Measurements from ENCODE around the gene IFI6. TPM values are rescaled to one million over a fixed set of nuclear protein-coding genes. Genes with fewer than 3 reads are reported as not detected.
"Not testable (repeated sequence)": the region's sequence is repeated elsewhere in the genome, so short reads cannot be mapped to it uniquely, and the experiment has no call there.

Gene IFI6
- total RNA-seq, 1 donor from 2014 or later, result 3,307 TPM

- Histone ChIP-seq H2AFZ (ENCODE audit: low read depth, low read length) (no peak overlapping the region), H3K27me3 (ENCODE audit: insufficient read depth, low read length) (peaks cover 24% of the 10 kb centered on the region), H3K79me2 (ENCODE audit: insufficient read depth, low read length) (no peaks in the 10 kb centered on the region), H3K9ac (ENCODE audit: low read length) (no peak overlapping the region), H4K20me1 (ENCODE audit: insufficient read depth, low read length) (no peaks in the 10 kb centered on the region), H3K36me3 (ENCODE audit: insufficient read depth, low read length) (no peaks in the 10 kb centered on the region), H3K27ac (ENCODE audit: low read depth, low read length) (no peak overlapping the region), H3K4me1 (ENCODE audit: insufficient read depth, low read length) (no peaks in the 10 kb centered on the region), H3K4me2 (ENCODE audit: low read length) (no peak overlapping the region), H3K9me3 (ENCODE audit: insufficient read depth, low read depth, low read length) (no peaks in the 10 kb centered on the region), H3K4me3 (ENCODE audit: insufficient read depth, low read depth, low read length) (no peak overlapping the region)
- no peaks in the 10 kb centered on the region for H3K36me3 Mint-ChIP-seq (ENCODE audit: low read depth, unreplicated experiment)
- FAIRE-seq, result no peak
- H3K9me3 Mint-ChIP-seq (ENCODE audit: unreplicated experiment), result no peaks in the 10 kb centered on the region
- no peak for TF ChIP-seq EZH2 (IDR thresholded peaks at IDR 0.05; ENCODE audit: insufficient read depth, low read length)
- H3K4me3 Mint-ChIP-seq (ENCODE audit: unreplicated experiment), result peak overlapping the region; percentile 67
- no peak for DNase-seq (ENCODE audit: low read depth)
- peaks cover 69% of the 10 kb centered on the region for H3K27me3 Mint-ChIP-seq (ENCODE audit: low read depth, unreplicated experiment)
- H3K27ac Mint-ChIP-seq (ENCODE audit: unreplicated experiment), result no peak overlapping the region
- H3K4me1 Mint-ChIP-seq (ENCODE audit: low read depth, unreplicated experiment), result no peaks in the 10 kb centered on the region
These were observed 39.4 kb downstream of the IFI6 start for GRCh38 chr1:27632387-27633297.

GRCh38 chr1:27630859-27631491, 41.0 kb downstream of the IFI6 start:
- Histone ChIP-seq H2AFZ (ENCODE audit: low read depth, low read length) (peak overlapping the region; percentile 2), H3K9ac (ENCODE audit: low read length) (no peak overlapping the region), H3K9me3 (ENCODE audit: insufficient read depth, low read depth, low read length) (no peaks in the 10 kb centered on the region), H3K27ac (ENCODE audit: low read depth, low read length) (no peak overlapping the region), H3K36me3 (ENCODE audit: insufficient read depth, low read length) (no peaks in the 10 kb centered on the region), H3K4me1 (ENCODE audit: insufficient read depth, low read length) (no peaks in the 10 kb centered on the region), H3K4me3 (ENCODE audit: insufficient read depth, low read depth, low read length) (no peak overlapping the region), H3K4me2 (ENCODE audit: low read length) (no peak overlapping the region), H3K79me2 (ENCODE audit: insufficient read depth, low read length) (no peaks in the 10 kb centered on the region), H3K27me3 (ENCODE audit: insufficient read depth, low read length) (peaks cover 24% of the 10 kb centered on the region), H4K20me1 (ENCODE audit: insufficient read depth, low read length) (no peaks in the 10 kb centered on the region)
- H3K9me3 Mint-ChIP-seq (ENCODE audit: unreplicated experiment), result no peaks in the 10 kb centered on the region
- no peak overlapping the region for H3K4me3 Mint-ChIP-seq (ENCODE audit: unreplicated experiment)
- no peaks in the 10 kb centered on the region for H3K36me3 Mint-ChIP-seq (ENCODE audit: low read depth, unreplicated experiment)
- FAIRE-seq, result no peak
- DNase-seq (ENCODE audit: low read depth), result no peak
- TF ChIP-seq CTCF (IDR thresholded peaks at IDR 0.05; ENCODE audit: insufficient read depth, low read depth, low read length) (no peak), EZH2 (IDR thresholded peaks at IDR 0.05; ENCODE audit: insufficient read depth, low read length) (no peak)
- H3K4me1 Mint-ChIP-seq (ENCODE audit: low read depth, unreplicated experiment), result no peaks in the 10 kb centered on the region
- peaks cover 66% of the 10 kb centered on the region for H3K27me3 Mint-ChIP-seq (ENCODE audit: low read depth, unreplicated experiment)
- H3K27ac Mint-ChIP-seq (ENCODE audit: unreplicated experiment), result no peak overlapping the region

DNA sequence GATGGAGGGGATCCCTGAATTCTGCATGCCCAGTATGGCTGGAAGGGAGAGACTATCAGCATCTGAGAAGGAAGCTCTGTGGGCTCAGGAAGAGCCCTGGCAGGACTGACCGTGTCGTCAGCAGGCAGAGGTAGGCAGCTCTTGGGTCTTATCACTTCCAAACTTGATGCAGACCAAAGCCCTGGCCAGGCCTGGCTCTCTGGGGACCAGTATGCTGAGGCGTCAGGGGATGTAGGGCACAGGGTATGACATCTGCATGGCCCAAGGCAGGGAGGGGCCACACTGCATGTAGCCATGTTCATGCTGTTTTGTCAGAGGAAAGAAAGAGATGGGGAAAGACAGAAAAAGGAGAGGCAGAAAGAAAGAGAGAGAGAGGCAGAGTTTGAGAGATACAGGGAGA, 43.3 kb downstream of the IFI6 start:
- H4K20me1 ChIP-seq (ENCODE audit: insufficient read depth, low read length), result no peaks in the 10 kb centered on the region
- peaks cover 58% of the 10 kb centered on the region for H3K27me3 Mint-ChIP-seq (ENCODE audit: low read depth, unreplicated experiment)
- no peak overlapping the region for H3K4me3 Mint-ChIP-seq (ENCODE audit: unreplicated experiment)
- no peaks in the 10 kb centered on the region for H3K36me3 Mint-ChIP-seq (ENCODE audit: low read depth, unreplicated experiment)
- TF ChIP-seq CTCF (IDR thresholded peaks at IDR 0.05; ENCODE audit: insufficient read depth, low read depth, low read length), result no peak
- TF ChIP-seq EZH2 (IDR thresholded peaks at IDR 0.05; ENCODE audit: insufficient read depth, low read length), result no peak
- no peaks in the 10 kb centered on the region for H3K9me3 ChIP-seq (ENCODE audit: insufficient read depth, low read depth, low read length)
- no peaks in the 10 kb centered on the region for H3K4me1 Mint-ChIP-seq (ENCODE audit: low read depth, unreplicated experiment)
- H3K27ac Mint-ChIP-seq (ENCODE audit: unreplicated experiment), result peak overlapping the region; percentile 21
- H3K9me3 Mint-ChIP-seq (ENCODE audit: unreplicated experiment), result no peaks in the 10 kb centered on the region
- no peak overlapping the region for H3K4me2 ChIP-seq (ENCODE audit: low read length)
- H2AFZ ChIP-seq (ENCODE audit: low read depth, low read length), result no peak overlapping the region
- no peaks in the 10 kb centered on the region for H3K79me2 ChIP-seq (ENCODE audit: insufficient read depth, low read length)
- H3K36me3 ChIP-seq (ENCODE audit: insufficient read depth, low read length), result no peaks in the 10 kb centered on the region
- no peak overlapping the region for H3K27ac ChIP-seq (ENCODE audit: low read depth, low read length)
- DNase-seq (ENCODE audit: low read depth) (no peak), FAIRE-seq (no peak)
- no peak overlapping the region for H3K9ac ChIP-seq (ENCODE audit: low read length)
- H3K4me3 ChIP-seq (ENCODE audit: insufficient read depth, low read depth, low read length), result no peak overlapping the region
- H3K27me3 ChIP-seq (ENCODE audit: insufficient read depth, low read length), result peaks cover 11% of the 10 kb centered on the region
- no peaks in the 10 kb centered on the region for H3K4me1 ChIP-seq (ENCODE audit: insufficient read depth, low read length)

DNA sequence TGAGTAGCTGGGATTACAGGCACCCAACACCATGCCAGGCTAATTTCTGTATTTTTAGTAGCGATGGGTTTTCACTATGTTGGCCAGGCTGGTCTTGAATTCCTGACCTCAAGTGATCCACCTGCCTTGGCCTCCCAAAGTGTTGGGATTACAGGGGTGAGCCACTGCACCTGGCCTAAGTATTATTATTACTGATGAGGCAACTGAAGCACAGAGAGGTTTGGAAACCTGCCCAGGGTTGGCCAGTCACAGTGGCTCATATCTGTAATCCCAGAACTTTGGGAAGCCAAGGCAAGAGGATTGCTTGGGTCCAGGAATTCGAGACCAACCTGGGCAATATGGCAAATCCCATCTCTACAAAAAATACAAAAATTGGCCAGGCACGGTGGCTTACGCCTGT, 44.3 kb downstream of the IFI6 start:
- not testable (repeated sequence) for H3K9me3 ChIP-seq (ENCODE audit: insufficient read depth, low read depth, low read length); H3K4me1 Mint-ChIP-seq (ENCODE audit: low read depth, unreplicated experiment); DNase-seq (ENCODE audit: low read depth); FAIRE-seq; H3K4me3 ChIP-seq (ENCODE audit: insufficient read depth, low read depth, low read length); H3K4me2 ChIP-seq (ENCODE audit: low read length); H3K79me2 ChIP-seq (ENCODE audit: insufficient read depth, low read length); H3K27ac Mint-ChIP-seq (ENCODE audit: unreplicated experiment); H3K36me3 Mint-ChIP-seq (ENCODE audit: low read depth, unreplicated experiment); H3K27me3 ChIP-seq (ENCODE audit: insufficient read depth, low read length); H3K9ac ChIP-seq (ENCODE audit: low read length); H2AFZ ChIP-seq (ENCODE audit: low read depth, low read length); H3K4me3 Mint-ChIP-seq (ENCODE audit: unreplicated experiment); H3K9me3 Mint-ChIP-seq (ENCODE audit: unreplicated experiment); H3K36me3 ChIP-seq (ENCODE audit: insufficient read depth, low read length); H3K27ac ChIP-seq (ENCODE audit: low read depth, low read length); H3K4me1 ChIP-seq (ENCODE audit: insufficient read depth, low read length); H4K20me1 ChIP-seq (ENCODE audit: insufficient read depth, low read length)
- H3K27me3 Mint-ChIP-seq (ENCODE audit: low read depth, unreplicated experiment), result peaks cover 48% of the 10 kb centered on the region
